GM12874 (cell line): Measurements from ENCODE around the gene SPTLC2.

Experiments used
- TF ChIP-seq, protein P1 (sequence below): IDR thresholded peaks from 2 replicates; pipeline ENCODE4 v1.5.1; 2011; ENCODE audit warnings: low read depth, mild to moderate bottlenecking, control low read depth, low read length, moderate library complexity; ENCODE audit not compliant: insufficient read depth

Gene SPTLC2

DNA sequence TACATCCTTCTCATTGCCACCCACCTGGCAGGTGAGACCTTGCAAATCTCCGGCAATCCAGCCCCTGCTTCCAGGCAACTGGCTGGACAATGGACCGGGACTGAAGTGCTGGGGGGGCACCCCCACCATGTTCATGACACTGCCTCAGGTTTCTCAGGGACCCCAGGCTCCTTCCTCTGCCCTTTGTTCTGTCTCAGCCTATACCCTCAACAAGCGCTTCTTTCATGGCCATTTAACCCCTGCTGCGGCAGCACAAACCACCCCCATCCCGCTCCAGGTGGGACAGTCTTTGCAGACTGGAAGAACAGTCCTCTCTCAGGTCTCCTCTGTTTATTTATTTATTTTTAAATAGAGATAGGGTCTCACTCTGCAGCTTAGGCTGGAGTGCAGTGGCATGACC is 125.4 kb downstream of the SPTLC2 start:
- TF ChIP-seq, protein P1, sequence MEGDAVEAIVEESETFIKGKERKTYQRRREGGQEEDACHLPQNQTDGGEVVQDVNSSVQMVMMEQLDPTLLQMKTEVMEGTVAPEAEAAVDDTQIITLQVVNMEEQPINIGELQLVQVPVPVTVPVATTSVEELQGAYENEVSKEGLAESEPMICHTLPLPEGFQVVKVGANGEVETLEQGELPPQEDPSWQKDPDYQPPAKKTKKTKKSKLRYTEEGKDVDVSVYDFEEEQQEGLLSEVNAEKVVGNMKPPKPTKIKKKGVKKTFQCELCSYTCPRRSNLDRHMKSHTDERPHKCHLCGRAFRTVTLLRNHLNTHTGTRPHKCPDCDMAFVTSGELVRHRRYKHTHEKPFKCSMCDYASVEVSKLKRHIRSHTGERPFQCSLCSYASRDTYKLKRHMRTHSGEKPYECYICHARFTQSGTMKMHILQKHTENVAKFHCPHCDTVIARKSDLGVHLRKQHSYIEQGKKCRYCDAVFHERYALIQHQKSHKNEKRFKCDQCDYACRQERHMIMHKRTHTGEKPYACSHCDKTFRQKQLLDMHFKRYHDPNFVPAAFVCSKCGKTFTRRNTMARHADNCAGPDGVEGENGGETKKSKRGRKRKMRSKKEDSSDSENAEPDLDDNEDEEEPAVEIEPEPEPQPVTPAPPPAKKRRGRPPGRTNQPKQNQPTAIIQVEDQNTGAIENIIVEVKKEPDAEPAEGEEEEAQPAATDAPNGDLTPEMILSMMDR, result no peak

DNA sequence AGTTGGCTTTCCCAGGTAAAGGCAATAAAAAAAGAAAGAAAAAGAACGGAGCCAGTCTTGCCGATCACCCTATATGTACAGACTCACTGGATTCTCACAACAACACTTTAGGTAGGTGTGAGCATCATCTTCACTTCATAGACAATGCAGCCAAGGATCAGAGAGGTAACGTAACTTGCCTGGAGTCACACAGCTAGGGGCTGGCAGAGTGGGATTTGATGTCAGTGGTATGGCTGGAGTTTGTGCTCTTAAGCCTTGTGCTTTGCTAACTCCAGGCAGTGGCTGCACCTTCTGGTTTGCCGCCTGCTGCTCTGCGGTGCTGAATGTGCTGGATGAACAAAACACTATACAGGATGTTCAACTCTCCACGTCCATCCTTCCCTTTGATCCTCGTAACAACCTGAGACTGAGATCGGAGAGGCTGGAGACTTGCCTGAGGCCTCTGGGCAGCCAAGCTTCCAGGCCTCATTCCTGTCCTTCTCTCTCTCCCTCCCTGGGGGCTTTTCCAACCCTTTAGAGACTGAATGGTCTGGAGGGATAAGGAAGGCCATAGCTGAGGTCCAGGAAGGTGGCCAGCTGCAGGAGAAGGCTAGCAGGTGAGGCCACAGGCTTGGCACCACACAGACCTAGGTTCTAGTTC is 126.0 kb downstream of the SPTLC2 start:
- TF ChIP-seq, protein P1, result no peak

DNA sequence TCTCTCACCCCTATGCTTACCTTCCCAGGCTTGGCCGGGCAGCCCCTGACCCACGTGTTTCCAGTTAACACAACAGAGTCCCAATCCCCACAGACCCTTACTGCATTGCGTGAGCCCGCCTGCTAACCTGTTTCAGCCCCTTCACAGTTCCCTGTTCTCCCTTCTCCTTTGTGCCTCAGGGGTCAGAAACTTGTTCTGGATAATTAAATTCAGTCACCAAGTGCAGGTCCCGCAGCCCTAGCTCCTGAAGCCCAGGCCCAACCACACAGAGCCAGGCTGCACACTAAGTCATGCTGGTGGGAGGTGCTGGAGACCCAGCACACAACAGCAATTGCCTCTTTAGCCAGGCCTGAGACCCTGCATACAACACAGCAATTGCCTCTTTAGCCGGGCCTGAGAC is 127.4 kb downstream of the SPTLC2 start:
- TF ChIP-seq, protein P1, result no peak

DNA sequence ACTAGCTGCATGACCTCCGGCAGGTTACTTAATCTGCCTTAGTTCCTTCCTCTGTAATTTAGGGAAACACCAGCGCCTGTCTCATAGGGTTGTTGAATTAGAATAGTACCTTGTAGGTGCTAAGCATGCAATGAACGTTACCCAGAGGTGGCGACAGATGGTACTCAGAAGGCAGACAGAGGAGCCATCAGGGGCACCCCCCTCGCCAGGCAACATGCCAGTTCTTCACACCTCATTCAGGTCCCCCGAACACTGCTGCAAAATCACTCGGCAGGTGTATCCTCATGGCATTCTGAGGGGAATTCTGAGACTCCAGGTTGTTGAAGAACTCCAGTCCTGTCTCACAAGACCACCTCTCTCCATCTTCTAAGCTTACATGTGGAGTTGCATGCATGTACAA is 127.9 kb downstream of the SPTLC2 start:
- TF ChIP-seq, protein P1, result no peak

DNA sequence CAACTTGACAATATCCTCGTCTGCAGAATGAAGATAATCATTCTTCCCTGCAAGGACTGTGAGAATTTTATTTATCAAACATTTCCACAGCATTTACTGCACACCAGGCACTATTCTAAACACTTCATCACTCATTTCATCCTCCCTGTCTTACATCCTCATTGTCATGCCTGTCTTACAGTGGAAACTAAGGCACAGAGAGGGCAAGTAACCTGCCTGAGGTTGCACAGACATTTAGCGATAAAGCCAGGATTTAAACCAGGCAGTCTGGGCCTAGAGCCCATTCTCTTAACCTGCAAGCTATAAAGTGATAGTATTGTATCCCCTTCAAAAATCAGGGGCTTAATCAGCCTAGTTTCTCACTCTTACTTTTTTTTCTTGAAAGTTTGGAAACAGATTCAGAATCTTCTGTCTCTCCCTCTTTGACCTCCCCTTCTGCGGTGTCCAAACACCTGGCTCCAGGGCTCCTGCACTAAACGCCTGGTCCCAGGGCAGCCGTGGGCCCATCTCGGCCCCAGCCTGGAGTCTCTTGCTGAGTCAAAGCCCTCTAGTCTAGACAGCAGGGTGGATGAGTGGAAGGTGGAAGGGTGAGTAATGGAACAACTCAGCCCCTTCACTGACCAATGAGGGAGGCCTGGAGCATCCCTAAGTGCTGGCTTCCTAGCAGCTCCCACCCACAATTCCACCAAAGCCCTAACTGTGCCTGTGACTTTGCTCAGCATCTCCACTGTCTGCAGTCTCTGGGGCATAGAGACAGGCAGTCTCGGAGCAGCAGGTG is 130.3 kb downstream of the SPTLC2 start:
- TF ChIP-seq, protein P1, result no peak

DNA sequence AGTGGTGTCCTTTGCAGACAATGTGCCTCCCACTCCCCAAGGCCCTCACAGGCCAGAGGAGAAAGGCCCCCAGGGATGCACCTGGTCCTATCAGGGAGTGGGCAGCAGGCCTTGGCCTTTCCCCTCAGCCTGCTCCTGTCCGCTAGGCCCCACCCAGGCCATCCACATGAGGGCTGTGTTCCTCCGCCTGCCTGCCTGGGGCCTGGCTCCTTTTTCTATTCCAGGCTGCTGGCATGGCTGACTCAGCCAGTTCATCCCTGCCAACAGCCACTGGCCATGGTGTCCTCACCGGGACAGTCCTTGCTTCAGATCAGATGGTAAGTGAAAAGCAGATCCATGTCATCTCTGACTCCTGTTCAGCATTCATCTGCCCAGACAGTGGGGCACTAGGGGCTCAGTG is 131.2 kb downstream of the SPTLC2 start:
- TF ChIP-seq, protein P1, result no peak

DNA sequence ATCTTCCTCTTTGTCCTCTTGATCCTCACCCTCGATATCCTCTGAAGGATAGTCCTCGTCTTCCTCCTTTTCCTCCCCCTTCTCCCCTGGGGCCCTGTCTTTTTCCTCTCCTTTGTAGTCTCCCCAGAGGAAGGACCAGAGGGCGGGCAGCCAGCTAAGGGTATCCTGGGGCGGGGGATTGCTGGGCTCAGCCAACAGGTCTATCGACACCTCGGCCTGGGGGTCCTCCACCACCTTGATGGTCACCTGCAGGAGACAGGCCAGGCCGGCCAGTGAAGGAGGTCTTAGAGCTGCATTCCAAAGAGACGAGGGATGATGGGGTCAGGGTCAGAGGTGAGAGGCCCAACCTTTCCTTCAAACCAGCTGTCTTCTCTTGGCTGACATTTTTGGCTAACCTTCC is 134.0 kb downstream of the SPTLC2 start:
- TF ChIP-seq, protein P1, result no peak
